Body of pancreas (tissue), 4 donors: ENCODE results near the gene H1-8.
"Not testable (repeated sequence)": the region's sequence is repeated elsewhere in the genome, so short reads cannot be mapped to it uniquely, and the experiment has no call there.

Experiments
- CTCF ChIP-seq, 7 experiments: fragments of 450-650 bp in 4 of 7; fragments of 200-600 bp in 3 of 7; sonication (generic) in 3 of 7; IDR thresholded peaks; one replicate each; pipeline ENCODE4 v1.5.1; 2016 to 2019; ENCODE audit warnings: antibody characterized with exemption in 7 of 7
- POLR2A ChIP-seq, 3 donors: fragments of 450-650 bp; IDR thresholded peaks; one replicate each; pipeline ENCODE4 v1.6.1; 2016; ENCODE audit warnings: antibody characterized with exemption in 3 of 3, mild to moderate bottlenecking in 2 of 3

DNA sequence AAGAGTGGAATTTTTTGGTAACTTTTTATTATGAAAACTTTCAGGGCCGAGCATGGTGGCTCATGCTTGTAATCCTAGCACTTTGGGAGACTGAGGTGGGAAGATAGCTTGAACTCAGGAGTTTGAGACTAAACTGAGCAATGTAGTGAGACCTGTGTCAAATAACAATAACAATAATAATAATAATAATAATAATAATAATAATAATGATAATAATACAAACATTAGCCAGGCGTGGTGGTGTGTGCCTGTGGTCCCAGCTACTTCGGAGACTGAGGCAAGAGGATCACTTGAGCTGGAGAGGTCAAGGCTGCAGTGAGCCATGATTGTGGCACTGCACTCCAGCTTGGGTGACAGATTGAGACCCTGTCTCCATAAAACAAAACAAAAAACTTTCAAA lies 3.0 kb downstream of the H1-8 start:
- not testable (repeated sequence) for TF ChIP-seq POLR2A, CTCF (IDR thresholded peaks at IDR 0.05)
